GM12874 (cell line): ENCODE data around the gene GAB4.

Experiments
- CTCF ChIP-seq: IDR thresholded peaks from 2 replicates; pipeline ENCODE4 v1.5.1; 2011; ENCODE audit warnings: low read depth, mild to moderate bottlenecking, control low read depth, low read length, moderate library complexity; ENCODE audit not compliant: insufficient read depth

The GAB4 gene

GRCh38 chr22:16956290-16956689 is 51.7 kb downstream of the GAB4 start:
- no peak for TF ChIP-seq CTCF

- no peak for TF ChIP-seq CTCF
Measured at GRCh38 chr22:16955678-16956210, 52.3 kb downstream of the GAB4 start.

GRCh38 chr22:16955081-16955480 is 52.9 kb downstream of the GAB4 start:
- no peak for TF ChIP-seq CTCF

- TF ChIP-seq CTCF: no peak
Measured at GRCh38 chr22:16954060-16954403, 54.0 kb downstream of the GAB4 start.

GRCh38 chr22:16953206-16954059 is 54.6 kb downstream of the GAB4 start:
- TF ChIP-seq CTCF: no peak

GRCh38 chr22:16949561-16949960 is 58.5 kb downstream of the GAB4 start:
- TF ChIP-seq CTCF: no peak

GRCh38 chr22:16937811-16938210 is 70.2 kb downstream of the GAB4 start:
- no peak for TF ChIP-seq CTCF
